H9 (cell line): ENCODE data around the gene DCHS1. TPM values are rescaled to one million over a fixed set of nuclear protein-coding genes. Genes with fewer than 3 reads are reported as not detected.

ENCODE experiments used
- DNase-seq: peaks from one replicate; pipeline ENCODE4 v3.0.0-alpha.2; 2017
- H2AFZ ChIP-seq: one replicate; pipeline ENCODE4 v1.6.1; 2013; ENCODE audit warnings: mild to moderate bottlenecking, low read length, control low read depth, moderate library complexity
- H2AK5ac ChIP-seq: 2 replicates; pipeline ENCODE4 v1.6.1; 2013; ENCODE audit warnings: low read length, control low read depth, mixed read lengths; ENCODE audit not compliant: insufficient read length
- H2BK120ac ChIP-seq: one replicate; pipeline ENCODE4 v1.6.1; 2013; ENCODE audit warnings: low read depth, mild to moderate bottlenecking, low read length, control low read depth, inconsistent platforms; ENCODE audit not compliant: poor library complexity, severe bottlenecking
- H2BK12ac ChIP-seq: 2 replicates; pipeline ENCODE4 v1.6.1; 2013; ENCODE audit warnings: low read length, control low read depth, mixed read lengths, low read depth; ENCODE audit not compliant: insufficient read length
- H2BK15ac ChIP-seq: 2 replicates; pipeline ENCODE4 v1.6.1; 2013; ENCODE audit warnings: low read depth, low read length, control low read depth
- H2BK20ac ChIP-seq: one replicate; pipeline ENCODE4 v1.6.1; 2013; ENCODE audit warnings: low read depth, mild to moderate bottlenecking, low read length, control low read depth, inconsistent platforms; ENCODE audit not compliant: poor library complexity, severe bottlenecking
- H2BK5ac ChIP-seq: 2 replicates; pipeline ENCODE4 v1.6.1; 2013; ENCODE audit warnings: low read length, control low read depth, mixed read lengths; ENCODE audit not compliant: insufficient read length
- H3K14ac ChIP-seq: 2 replicates; pipeline ENCODE4 v1.6.1; 2013; ENCODE audit warnings: low read length, control low read depth; ENCODE audit not compliant: insufficient read depth
- H3K18ac ChIP-seq: 2 replicates; pipeline ENCODE4 v1.6.1; 2013; ENCODE audit warnings: low read depth, mild to moderate bottlenecking, mixed read lengths, low read length, control low read depth; ENCODE audit not compliant: insufficient read length
- H3K23ac ChIP-seq: 2 replicates; pipeline ENCODE4 v1.6.1; 2013; ENCODE audit warnings: low read length, control low read depth, mixed read lengths, low read depth; ENCODE audit not compliant: insufficient read length
- H3K23me2 ChIP-seq: 2 replicates; pipeline ENCODE4 v1.6.1; 2013; ENCODE audit warnings: low read depth, mild to moderate bottlenecking, mixed read lengths, low read length, control low read depth; ENCODE audit not compliant: insufficient read length, poor library complexity, severe bottlenecking
- H3K27ac ChIP-seq: 2 replicates; pipeline ENCODE4 v1.5.1; 2013; ENCODE audit warnings: low read length, control low read depth, mixed read lengths, low read depth; ENCODE audit not compliant: insufficient read length
- H3K27me3 ChIP-seq: 2 replicates; pipeline ENCODE4 v1.6.1; 2013; ENCODE audit warnings: low read length, control low read depth, inconsistent platforms; ENCODE audit not compliant: insufficient read depth
- H3K4ac ChIP-seq: 2 replicates; pipeline ENCODE4 v1.6.1; 2013; ENCODE audit warnings: low read depth, mild to moderate bottlenecking, control low read depth, inconsistent platforms, low read length, moderate library complexity
- H3K4me1 ChIP-seq: 2 replicates; pipeline ENCODE4 v1.6.1; 2013; ENCODE audit warnings: low read length, control low read depth, inconsistent platforms; ENCODE audit not compliant: insufficient read depth
- H3K4me2 ChIP-seq: 2 replicates; pipeline ENCODE4 v1.6.1; 2013; ENCODE audit warnings: low read length, control low read depth, mixed read lengths; ENCODE audit not compliant: insufficient read length, insufficient read depth
- H3K56ac ChIP-seq: 2 replicates; pipeline ENCODE4 v1.6.1; 2013; ENCODE audit warnings: low read depth, mild to moderate bottlenecking, mixed read lengths, low read length, control low read depth; ENCODE audit not compliant: insufficient read length
- H3K79me1 ChIP-seq: 2 replicates; pipeline ENCODE4 v1.6.1; 2013; ENCODE audit warnings: low read depth, mild to moderate bottlenecking, moderate library complexity, low read length, control low read depth, inconsistent platforms; ENCODE audit not compliant: insufficient read depth, poor library complexity, severe bottlenecking
- H3K79me2 ChIP-seq: 2 replicates; pipeline ENCODE4 v1.6.1; 2013; ENCODE audit warnings: low read length, control low read depth, inconsistent platforms; ENCODE audit not compliant: insufficient read depth
- H3K9ac ChIP-seq: 2 replicates; pipeline ENCODE4 v1.6.1; 2013; ENCODE audit warnings: low read length, control low read depth, mixed read lengths; ENCODE audit not compliant: insufficient read length; ENCODE audit errors: extremely low read depth
- H3K9me3 ChIP-seq: one replicate; pipeline ENCODE4 v1.6.1; 2013; ENCODE audit warnings: low read depth, low read length, inconsistent platforms; ENCODE audit not compliant: control insufficient read depth
- H3T11ph ChIP-seq: one replicate; pipeline ENCODE4 v1.6.1; 2013; ENCODE audit warnings: mild to moderate bottlenecking, low read length, control low read depth, inconsistent platforms
- H4K20me1 ChIP-seq: one replicate; pipeline ENCODE4 v1.6.1; 2013; ENCODE audit not compliant: control insufficient read depth, insufficient read length, insufficient read depth
- H4K5ac ChIP-seq: 2 replicates; pipeline ENCODE4 v1.6.1; 2013; ENCODE audit warnings: low read depth, mild to moderate bottlenecking, mixed read lengths, low read length, control low read depth; ENCODE audit not compliant: insufficient read length
- H4K8ac ChIP-seq: replicated peaks from 2 replicates; pipeline ENCODE4 v1.6.1; 2013; ENCODE audit warnings: low read length, control low read depth, mixed read lengths, low read depth; ENCODE audit not compliant: insufficient read length
- H4K91ac ChIP-seq: 2 replicates; pipeline ENCODE4 v1.6.1; 2013; ENCODE audit warnings: low read depth, mild to moderate bottlenecking, moderate library complexity, mixed read lengths, low read length, control low read depth; ENCODE audit not compliant: insufficient read length
- H3K27ac Mint-ChIP-seq, 3 experiments: 2 replicates in 2 of 3; 3 replicates in 1 of 3; pipeline ENCODE4 v1.8.0; 2020 to 2021; ENCODE audit warnings: mixed read lengths in 3 of 3, mild to moderate bottlenecking in 1 of 3, moderate library complexity in 1 of 3
- H3K27me3 Mint-ChIP-seq: 2 replicates; pipeline ENCODE4 v1.8.0; 2021; ENCODE audit warnings: low read depth, mild to moderate bottlenecking, moderate library complexity, mixed read lengths
- H3K36me3 Mint-ChIP-seq, 3 experiments: 2 replicates in 2 of 3; 3 replicates in 1 of 3; pipeline ENCODE4 v1.8.0; 2020 to 2021; ENCODE audit warnings: low read depth in 3 of 3, mixed read lengths in 3 of 3; ENCODE audit not compliant: insufficient read depth in 1 of 3
- H3K4me1 Mint-ChIP-seq, 2 experiments: 2 replicates each; pipeline ENCODE4 v1.8.0; 2020; ENCODE audit warnings: mixed read lengths in 2 of 2
- H3K4me3 Mint-ChIP-seq, 2 experiments: 2 replicates in 1 of 2; 3 replicates in 1 of 2; pipeline ENCODE4 v1.8.0; 2020 to 2021; ENCODE audit warnings: mild to moderate bottlenecking in 2 of 2, mixed read lengths in 2 of 2, moderate library complexity in 1 of 2
- H3K9me3 Mint-ChIP-seq, 2 experiments: 2 replicates in 1 of 2; 3 replicates in 1 of 2; pipeline ENCODE4 v1.8.0; 2020; ENCODE audit warnings: mild to moderate bottlenecking in 2 of 2, mixed read lengths in 2 of 2, moderate library complexity in 1 of 2
- total RNA-seq: library from RNA; stranded (reverse); gene quantifications from 2 replicates; pipeline ENCODE4 v1.2.1, GENCODE V29; 2021
- TF ChIP-seq, protein P1 (sequence below): fragments of 200-600 bp; sonication (generic); conservative IDR thresholded peaks from 3 replicates; pipeline ENCODE4 v1.8.0; 2021; ENCODE audit warnings: antibody characterized with exemption, mild to moderate bottlenecking

Gene DCHS1
- total RNA-seq, 1 experiment from 2014 or later, result 12.5 TPM

DNA sequence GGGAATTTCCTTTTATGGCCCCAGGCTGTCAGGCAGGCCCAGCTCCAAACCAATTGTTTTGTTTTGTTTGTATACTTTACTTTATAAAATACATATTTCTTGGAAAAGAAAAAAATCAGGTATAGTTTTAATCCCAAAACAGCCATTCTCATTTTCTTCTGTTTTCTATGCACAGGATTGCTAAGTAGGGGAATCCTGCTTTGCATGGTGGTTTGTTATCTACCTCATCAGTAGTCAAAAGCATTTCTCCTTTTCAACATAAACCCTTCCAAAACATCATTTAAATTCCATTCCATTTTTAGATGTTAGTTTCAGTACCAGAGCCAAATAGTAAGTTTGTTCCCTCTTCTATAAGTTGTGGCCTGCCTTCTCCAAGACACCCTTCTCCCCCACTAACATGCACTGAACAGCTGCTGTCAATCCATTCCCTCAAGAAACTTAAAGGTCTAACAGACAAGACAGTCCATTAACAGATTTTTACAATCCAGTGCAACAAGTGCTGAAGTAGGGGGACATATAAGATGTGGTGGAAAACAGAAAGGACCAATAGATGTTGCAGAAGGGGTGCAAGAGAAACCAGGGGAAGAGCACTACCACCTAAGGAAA lies 48.3 kb downstream of the DCHS1 start:
- peaks cover 7% of the 10 kb centered on the region; the same call in 1 of the 2 replicates for H3K79me2 ChIP-seq
- H3K9ac ChIP-seq, result no peak overlapping the region
- H3K18ac ChIP-seq, result peak overlapping the region; percentile 50
- H2AK5ac ChIP-seq, result no peak overlapping the region
- Mint-ChIP-seq H3K9me3 (no peaks in the 10 kb centered on the region), H3K27ac (peak overlapping the region in 2 of 3 experiments; percentile 96 to 97; a peak in 4 of 7 replicates), H3K4me1 (peaks cover 24% of the 10 kb centered on the region in 2 experiments), H3K27me3 (no peaks in the 10 kb centered on the region; the same call in 1 of the 2 replicates), H3K36me3 (peaks cover 32 to 51% (median 46%) of the 10 kb centered on the region in 3 experiments; a peak in 6 of 7 replicates), H3K4me3 (peak overlapping the region in 1 of 2 experiments; percentile 45; a peak in 2 of 5 replicates)
- TF ChIP-seq, protein P1, sequence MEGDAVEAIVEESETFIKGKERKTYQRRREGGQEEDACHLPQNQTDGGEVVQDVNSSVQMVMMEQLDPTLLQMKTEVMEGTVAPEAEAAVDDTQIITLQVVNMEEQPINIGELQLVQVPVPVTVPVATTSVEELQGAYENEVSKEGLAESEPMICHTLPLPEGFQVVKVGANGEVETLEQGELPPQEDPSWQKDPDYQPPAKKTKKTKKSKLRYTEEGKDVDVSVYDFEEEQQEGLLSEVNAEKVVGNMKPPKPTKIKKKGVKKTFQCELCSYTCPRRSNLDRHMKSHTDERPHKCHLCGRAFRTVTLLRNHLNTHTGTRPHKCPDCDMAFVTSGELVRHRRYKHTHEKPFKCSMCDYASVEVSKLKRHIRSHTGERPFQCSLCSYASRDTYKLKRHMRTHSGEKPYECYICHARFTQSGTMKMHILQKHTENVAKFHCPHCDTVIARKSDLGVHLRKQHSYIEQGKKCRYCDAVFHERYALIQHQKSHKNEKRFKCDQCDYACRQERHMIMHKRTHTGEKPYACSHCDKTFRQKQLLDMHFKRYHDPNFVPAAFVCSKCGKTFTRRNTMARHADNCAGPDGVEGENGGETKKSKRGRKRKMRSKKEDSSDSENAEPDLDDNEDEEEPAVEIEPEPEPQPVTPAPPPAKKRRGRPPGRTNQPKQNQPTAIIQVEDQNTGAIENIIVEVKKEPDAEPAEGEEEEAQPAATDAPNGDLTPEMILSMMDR, result no peak
- peaks cover 21% of the 10 kb centered on the region for H3K23me2 ChIP-seq
- peak overlapping the region; percentile 37 for H3T11ph ChIP-seq
- no peak overlapping the region for H4K91ac ChIP-seq
- H2AFZ ChIP-seq, result no peak overlapping the region
- H4K5ac ChIP-seq, result no peak overlapping the region
- no peak overlapping the region for H3K56ac ChIP-seq
- H3K27ac ChIP-seq, result peak overlapping the region; percentile 18
- no peak overlapping the region for H2BK15ac ChIP-seq
- H2BK5ac ChIP-seq, result no peak overlapping the region
- no peaks in the 10 kb centered on the region for H3K79me1 ChIP-seq
- peak overlapping the region; percentile 26 for H2BK120ac ChIP-seq
- peaks cover 3% of the 10 kb centered on the region; the same call in 1 of the 2 replicates for H3K4me1 ChIP-seq
- H4K20me1 ChIP-seq, result no peaks in the 10 kb centered on the region
- H3K9me3 ChIP-seq, result no peaks in the 10 kb centered on the region
- no peak overlapping the region for H2BK20ac ChIP-seq
- no peaks in the 10 kb centered on the region for H3K27me3 ChIP-seq
- H3K14ac ChIP-seq, result no peak overlapping the region
- no peak overlapping the region for H3K4me2 ChIP-seq
- no peak overlapping the region for H2BK12ac ChIP-seq
- H3K4ac ChIP-seq, result no peak overlapping the region; the same call in 1 of the 2 replicates
- no peak overlapping the region for H4K8ac ChIP-seq
- DNase-seq, result no peak
- no peak overlapping the region for H3K23ac ChIP-seq
